Globus pallidus (tissue), 1 donor: ENCODE data around the gene GRID1.
"Not testable (repeated sequence)": the region's sequence is repeated elsewhere in the genome, so short reads cannot be mapped to it uniquely, and the experiment has no call there.

Source experiments
- DNase-seq: peaks from one replicate; pipeline ENCODE4 v3.0.0-alpha.2; 2015; ENCODE audit warnings: low spot score

GRID1 gene

DNA sequence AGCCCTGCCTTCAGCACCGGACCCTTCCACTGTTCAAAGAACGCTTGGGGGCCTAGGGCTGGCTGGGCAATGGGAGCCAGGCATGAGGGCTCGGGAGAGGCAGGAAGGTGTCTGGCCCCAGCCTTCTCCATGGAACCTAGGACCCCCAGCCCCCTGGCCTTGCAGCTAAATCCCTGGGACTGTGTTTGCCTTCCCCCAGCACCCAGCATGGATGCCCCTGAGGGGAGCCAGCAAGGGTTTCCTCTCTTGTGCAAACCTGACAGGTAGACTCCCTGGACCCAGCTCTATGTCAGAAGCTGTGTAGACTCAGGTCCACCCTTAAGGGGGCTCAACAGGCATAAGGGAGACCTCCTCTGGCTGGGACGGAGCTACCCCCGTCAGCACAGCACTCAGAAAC lies 288.0 kb downstream of the GRID1 start:
- DNase-seq: no peak

GRCh38 chr10:86077871-86078638 lies 288.5 kb downstream of the GRID1 start:
- peak; percentile 23 for DNase-seq

DNA sequence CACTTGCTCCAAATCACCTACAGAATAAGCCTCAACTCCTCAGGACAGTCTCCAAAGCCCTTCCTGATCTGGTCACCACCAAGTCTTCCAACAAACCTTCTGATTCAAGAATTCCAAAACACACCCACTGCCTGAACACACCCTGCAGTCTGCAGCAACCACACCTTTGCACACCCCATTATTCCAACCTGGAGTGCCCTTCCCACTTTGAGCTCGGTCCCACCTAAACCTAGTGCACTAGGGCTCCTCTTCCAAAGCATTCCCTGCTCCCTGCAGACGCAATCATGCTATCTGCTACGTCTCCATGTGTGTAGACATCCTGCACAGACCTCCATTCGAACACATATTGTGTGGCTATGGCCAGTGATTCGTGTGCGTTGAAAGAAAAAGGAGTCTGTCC lies 289.3 kb downstream of the GRID1 start:
- no peak for DNase-seq

DNA sequence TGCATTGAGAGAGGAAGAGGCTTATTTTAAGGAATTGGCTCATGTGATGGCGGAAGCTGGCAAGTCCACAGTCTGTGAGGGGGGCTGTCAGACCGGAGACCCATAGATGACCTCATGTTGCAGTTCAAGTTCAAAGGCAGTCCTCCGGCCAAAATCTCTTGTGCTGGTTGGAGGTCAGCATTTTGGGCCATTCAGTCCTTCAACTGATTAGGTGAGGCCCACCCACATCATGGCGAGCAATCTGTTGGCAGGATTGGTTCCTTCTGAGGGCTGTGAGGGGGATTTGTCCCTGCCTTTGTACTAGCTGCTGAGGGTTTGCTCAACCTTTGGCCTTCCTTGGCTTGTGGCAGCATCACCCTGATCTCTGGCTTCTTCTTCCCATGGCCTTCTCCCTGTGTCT lies 290.1 kb downstream of the GRID1 start:
- DNase-seq: not testable (repeated sequence)

GRCh38 chr10:86075512-86075911 lies 291.1 kb downstream of the GRID1 start:
- DNase-seq: no peak

DNA sequence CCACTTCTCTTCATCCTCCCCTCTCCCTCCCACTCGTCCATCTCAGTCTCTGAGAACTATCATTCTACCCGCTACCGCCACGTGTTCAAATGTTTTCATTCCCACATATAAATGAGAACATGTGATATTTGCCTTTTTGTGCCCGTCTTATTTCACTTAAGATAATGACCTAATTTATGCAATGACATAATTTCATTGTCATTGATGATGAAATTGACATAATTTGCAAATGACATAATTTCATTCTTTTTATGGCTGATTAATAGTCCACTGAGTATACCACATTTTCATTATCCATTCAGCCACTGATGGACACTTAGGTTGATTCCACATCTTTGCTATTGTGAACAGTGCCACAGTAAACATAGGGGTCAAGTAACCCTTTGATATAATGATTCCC lies 292.3 kb downstream of the GRID1 start:
- DNase-seq: no peak

- no peak for DNase-seq
These were observed 293.2 kb downstream of the GRID1 start for GRCh38 chr10:86073199-86073977.

DNA sequence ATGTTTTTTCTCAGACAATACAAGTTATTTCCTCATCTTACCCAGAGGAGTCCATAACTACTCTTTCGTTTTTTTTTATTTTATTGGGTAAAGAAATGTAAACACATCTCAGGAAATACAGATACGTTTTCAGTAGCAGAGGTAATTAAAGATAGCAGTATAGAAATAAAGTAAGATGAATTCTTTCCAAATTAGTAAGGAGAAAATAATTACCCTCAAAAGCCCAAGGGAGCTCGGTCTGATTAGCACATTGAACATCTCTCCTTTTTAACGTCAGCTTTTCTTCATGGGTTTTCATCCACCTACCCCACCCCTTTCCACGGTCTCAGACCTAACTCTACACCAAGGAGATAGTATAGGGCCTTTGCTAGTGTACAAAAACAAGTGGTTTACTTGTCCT lies 294.2 kb downstream of the GRID1 start:
- no peak for DNase-seq

DNA sequence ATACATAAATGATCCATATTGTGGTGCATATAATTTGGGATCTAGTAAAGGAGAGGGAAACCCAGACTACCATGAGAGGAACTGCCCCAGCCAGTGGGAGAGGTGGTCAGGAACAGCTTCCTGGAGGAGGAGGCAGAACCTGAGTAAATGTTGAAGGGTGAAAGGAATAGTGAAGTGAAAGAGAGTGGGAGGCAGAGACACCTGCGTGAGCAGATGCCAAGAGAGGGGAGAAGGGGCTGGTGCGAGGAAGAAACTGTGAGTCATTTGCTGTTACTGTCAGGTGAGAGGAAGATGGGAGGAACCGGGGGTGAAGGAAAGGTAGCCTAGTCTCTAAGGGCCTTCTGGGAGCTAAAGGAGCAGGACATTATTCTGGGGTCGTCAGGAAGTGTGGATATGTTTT lies 294.8 kb downstream of the GRID1 start:
- no peak for DNase-seq

GRCh38 chr10:86071145-86071544 lies 295.4 kb downstream of the GRID1 start:
- no peak for DNase-seq

DNA sequence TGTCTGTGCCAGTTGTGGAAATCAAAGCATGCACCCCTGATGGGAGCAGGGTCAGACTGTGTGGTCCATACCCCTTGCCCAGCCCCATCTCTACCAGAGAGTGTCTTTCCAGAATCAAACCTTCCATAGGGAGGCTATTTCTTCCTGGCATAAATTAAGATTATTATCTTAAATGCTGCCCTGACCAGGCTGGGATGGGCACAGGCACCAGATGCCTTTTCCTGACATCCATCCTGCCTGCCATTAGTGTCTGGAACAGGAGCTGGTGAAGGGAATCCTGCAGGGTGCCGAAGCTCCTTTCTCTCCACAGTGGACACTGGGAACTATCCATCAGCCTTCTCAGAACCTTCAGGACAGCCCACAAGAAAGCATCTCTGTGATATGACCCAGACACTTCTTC lies 296.3 kb downstream of the GRID1 start:
- DNase-seq: no peak

DNA sequence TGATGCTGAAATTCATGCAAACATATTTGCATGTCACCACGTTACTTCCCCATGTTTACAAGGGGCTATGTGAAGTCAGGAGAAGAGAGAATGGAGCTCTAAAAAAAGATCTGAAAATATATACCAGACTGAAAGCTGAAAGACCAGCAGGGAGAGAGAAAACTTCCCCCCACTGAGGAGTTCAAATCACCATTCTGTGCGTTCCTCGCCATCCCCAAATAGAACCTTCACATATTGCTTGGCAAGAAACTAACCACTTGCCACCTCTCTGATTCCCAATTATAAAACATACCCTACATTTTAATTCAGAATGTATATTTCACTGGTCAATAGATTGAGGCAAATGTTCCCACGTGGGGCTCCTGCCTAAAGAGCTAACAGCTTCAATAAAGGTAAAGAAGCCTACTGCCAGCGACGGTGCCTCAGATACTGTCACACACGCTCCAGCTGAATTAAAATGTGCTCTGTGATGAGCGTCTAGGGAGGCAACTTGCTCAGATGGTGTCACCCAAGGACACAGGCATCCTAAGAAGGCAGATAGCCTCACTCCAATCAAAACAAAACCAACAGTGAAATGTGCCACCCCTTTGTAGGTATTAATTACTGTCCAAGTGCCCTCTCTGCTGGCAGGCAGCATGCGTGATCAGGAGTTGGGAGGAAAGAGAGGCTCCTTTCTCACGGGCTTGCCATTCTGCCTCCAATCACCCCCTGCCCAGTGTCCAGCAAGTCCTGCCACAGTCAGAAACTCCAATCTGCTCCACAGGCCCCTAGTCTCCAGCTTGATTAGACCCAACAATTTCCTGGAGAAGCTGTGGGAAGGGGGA lies 298.2 kb downstream of the GRID1 start:
- no peak for DNase-seq

GRCh38 chr10:86067436-86068050 lies 299.1 kb downstream of the GRID1 start:
- DNase-seq: no peak

- DNase-seq: no peak
These were observed 299.9 kb downstream of the GRID1 start for GRCh38 chr10:86066696-86067095.

- DNase-seq: no peak
These were observed 300.8 kb downstream of the GRID1 start for GRCh38 chr10:86065711-86066251.

DNA sequence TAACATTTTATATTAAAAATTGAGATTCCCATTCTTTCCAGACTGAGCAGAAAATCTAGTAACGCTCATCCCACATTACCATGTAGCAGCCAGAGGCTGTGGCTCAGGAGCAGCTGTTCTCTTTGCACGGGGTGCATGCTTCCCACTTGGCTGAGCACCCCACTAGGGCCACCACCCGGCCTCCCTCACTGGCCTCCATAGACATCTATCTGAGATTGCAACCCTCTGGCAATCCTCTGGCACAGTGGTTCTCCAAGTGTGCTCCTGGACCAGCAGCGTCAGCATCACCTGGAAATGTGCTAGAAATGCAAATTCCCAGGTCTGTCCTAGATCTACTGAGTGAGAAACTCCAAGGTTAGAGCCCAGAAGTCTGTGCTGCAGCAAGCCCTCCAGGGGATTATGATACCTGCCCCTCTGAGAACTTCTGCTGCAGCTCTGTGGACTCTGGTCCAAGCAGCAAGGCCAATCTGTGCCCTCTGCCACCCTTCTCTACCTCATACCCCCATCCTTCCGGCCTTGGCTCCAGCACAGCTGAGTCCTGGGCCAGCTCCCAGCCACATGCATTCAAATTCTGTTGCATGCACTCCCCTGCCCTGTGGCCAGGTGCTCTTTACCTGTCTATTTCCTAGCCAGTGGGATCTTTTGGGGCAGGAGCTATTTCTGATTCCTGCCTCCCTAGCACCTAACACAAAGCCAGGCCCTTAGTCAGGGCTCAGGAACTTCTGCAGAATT lies 301.5 kb downstream of the GRID1 start:
- no peak for DNase-seq

DNA sequence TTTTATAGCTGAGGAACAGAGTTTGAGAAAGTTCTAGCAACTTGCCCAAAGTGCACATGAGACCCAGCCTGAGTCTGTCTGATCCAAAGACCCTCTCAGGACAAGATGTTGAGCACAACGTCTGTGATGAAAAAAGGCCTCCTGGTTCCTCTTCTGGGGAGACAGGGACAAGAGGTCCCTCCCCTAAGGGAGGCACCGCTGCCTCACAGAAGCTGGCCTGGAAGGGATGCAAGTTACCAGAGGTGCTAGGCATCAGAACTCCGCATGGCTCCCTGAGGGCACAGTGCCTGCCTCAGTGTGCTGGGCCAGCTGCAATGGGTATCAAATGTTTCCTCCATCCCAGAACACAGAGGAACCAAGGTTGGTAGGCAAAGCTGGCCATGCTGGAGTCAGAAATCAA lies 302.4 kb downstream of the GRID1 start:
- no peak for DNase-seq

DNA sequence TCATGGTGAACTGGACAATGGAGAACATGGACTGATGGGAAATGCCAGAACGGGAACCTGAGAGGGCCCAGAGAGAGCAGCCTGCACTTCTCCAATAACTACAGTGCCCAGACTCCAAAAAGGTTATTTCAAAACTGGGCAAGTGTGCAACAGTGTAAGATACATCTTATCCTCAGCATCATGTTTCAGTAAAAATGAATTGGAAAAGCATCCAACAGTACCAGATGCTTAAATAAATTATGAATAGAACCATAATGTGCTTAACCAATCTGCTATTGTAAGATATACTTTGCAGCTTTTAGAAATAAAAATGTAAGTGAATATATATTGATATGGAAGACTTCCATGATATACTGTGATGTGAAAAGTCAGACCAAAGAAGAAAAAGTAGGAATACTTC lies 303.3 kb downstream of the GRID1 start:
- DNase-seq: no peak

DNA sequence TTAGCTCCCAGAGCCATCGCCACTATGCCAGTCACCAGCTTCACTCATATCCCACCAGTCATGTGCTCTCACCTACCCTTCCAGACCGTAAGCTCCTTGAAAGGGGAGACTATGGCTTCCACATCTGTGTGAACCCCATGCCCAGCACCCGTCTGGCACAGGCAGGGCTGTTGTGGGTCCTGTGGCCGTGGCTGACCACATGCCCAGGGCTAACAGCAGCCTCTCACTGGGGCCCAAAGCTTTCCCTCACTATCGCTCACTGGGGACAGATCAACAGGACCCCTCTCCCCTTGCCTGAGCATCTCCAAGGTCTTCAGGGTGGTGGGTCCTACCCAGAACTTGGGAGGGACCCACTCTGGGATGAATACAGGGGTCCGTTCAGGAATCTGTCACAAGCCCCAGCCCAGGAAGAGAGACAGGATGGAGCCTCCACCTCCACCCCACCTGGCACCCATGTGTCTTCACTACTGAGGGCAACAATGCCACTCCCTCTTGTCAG lies 303.9 kb downstream of the GRID1 start:
- no peak for DNase-seq

GRCh38 chr10:86062198-86062550 lies 304.4 kb downstream of the GRID1 start:
- DNase-seq: no peak
